GM19193 (cell line): ENCODE measurements around the gene ZNF423.

Experiments used
- POLR2A ChIP-seq: IDR thresholded peaks from 4 replicates; pipeline ENCODE4 v1.6.1; 2011; ENCODE audit not compliant: insufficient read depth, insufficient read length; ENCODE audit errors: extremely low read depth

The ZNF423 gene

DNA sequence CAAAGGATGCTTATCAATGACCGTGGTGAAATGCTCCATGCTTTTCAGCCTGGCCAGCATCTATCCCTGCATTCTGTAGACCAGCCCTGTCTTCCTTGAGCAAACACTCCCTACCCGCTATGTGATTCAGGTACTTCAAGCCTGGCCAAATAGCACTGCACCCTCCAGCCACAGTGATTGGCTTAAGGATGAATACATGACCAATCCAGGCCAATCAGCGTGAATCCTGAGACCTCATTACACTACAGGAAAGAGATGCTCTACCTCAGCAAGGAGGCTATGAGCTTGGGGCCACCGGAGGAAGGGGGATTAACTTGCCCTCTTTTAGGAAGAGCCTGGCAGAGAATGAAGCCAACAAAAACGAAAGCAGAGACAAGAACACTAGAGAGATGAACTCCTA lies 162.5 kb downstream of the ZNF423 start:
- no peak for TF ChIP-seq POLR2A

DNA sequence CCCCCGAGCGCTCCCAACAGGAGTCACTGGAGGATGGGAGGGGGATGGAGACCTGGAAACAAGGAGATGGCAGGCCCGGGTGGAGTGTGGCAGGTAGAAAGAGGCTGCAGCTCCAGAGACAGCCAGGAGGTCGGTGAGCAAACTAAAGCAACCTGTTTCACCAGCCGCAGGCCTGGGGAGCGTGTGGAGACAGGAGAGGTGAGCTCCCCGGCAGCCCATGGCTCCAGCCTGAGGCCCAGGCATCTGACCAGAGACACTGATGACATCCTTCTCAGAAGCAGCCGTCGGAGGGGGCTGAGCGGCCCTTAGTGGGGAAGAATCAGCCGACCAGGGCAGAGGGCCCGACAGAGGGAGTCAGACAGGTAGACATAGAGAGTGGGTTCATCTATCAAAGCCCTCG lies 165.1 kb downstream of the ZNF423 start:
- no peak for TF ChIP-seq POLR2A

DNA sequence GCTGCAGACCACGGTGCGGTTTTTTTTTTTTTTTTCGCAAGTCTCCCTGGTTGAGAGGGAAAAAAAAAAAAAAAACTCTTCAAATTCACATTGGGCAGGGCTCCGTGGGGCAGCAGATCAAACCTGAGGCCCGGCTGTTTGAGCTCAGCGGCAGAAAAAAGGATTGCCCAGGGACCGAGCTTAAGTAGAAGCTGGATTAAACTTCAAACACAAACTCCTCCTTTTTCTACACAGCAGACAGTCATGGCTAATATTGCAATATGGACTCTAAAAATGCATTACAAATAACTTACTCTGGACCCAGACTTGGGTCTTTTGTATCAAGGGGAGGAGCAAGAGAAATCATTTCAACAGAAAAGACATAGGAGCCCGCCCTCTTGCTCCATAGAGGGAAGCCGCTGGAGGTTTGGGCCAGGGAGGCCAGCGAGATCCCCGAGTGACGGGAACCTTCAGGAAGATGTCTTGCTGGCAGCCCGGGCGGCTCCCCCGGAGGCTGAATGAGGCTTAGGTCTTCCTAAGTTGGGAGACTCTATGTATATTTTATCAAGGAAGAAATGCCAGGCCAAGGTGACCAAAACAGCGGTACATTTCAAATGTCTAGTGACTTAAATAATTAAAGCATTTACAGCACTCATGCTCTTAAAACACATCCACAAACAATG lies 167.7 kb downstream of the ZNF423 start:
- TF ChIP-seq POLR2A, result no peak

- no peak for TF ChIP-seq POLR2A
Observed at GRCh38 chr16:49687476-49688002, 168.4 kb downstream of the ZNF423 start.

GRCh38 chr16:49684696-49685095 lies 171.2 kb downstream of the ZNF423 start:
- no peak for TF ChIP-seq POLR2A

DNA sequence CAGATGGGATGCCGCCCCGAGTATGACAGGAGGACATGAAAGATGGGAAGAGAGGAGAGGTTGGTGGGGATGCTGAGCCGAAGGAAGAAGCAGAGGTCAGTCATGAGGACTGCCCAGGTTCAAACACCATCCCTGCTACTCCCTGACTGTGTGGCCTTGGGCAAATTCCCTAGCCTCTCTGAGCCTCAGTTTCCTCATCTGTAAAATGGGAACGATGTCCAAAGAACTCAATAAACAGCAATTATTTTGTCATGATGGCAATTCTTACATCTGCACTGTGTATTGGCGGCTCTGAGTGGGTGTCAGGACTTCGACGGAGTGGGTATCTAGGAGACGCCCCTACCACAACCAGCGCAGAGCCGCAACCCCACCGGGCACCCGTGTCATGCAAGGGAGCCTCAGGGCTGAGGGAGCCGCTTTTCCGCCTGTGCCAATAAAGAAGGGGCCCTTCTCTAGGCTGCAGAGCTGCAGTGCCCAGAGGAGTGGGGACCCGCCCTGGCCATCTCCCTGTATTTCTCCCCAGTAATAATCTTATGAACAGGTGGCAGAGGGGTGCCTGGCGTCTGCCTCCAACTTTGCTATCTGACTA lies 173.2 kb downstream of the ZNF423 start:
- no peak for TF ChIP-seq POLR2A

DNA sequence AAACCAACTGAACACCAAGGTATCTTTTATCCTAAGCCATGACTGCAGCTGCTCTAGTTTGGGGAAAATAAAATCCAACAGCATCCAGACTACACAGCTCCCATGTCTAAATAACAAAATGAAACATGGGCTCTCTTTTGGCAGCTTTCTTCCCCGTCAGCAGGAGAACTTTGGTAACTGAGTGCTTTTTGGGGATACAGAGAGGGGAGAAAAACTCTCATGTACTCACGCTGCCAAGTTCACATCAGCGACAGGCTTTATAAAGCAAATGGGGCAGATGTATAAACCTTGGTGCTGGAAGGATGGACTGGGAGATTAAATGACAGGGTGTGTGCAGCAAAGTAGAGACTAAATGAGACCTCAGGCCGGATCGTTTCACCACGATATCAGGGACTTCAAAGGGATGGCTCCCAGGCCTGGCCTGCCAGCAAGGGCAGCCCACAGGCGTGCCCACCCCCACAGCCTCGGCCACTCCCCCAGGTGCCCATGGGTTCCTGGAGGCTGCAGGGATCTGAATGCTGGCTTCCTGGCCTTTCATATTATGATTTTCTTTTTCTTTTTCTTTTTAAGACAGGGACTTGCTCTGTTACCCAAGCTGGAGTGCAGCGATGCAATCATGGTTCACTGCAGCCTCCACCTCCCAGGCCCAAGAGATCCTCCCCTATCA lies 174.6 kb downstream of the ZNF423 start:
- no peak for TF ChIP-seq POLR2A

DNA sequence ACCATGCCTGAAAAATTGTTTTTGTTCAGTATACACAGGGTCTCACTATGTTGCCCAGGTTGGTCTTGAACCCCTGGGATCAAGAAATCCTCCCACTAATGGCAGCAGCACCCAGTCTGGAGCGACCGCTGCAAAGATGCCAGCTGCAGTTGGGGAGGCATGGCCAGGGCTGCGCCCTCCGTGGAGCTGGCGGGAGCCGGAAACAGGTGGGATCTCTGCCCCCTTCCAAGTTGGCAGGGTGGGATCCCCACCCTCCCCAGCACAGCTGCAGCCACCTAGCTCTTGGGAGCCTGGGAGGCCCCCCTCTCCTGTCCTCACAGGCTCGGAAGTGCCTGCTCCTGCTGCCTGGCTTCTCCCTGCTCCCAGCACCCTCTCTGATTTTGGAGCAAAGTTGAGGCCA lies 176.8 kb downstream of the ZNF423 start:
- no peak for TF ChIP-seq POLR2A

DNA sequence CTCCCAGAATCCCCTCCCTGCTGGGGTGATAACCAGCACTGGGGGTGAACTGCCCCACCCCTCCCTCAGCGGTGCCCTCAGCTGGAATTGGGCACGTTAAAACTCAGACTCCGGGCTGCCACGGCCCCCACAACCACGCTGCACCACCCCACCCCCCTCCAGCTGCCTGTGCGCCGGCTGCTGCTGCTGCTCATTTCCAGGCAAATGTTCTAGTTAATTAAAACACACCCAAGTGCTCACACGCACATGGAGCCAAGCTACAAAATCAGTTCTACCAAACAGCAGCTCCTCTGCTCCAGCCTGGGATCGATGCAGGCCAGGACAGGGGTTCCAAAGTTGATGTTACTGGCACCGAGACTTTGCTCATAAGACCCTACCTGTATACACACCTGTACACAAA lies 180.5 kb downstream of the ZNF423 start:
- TF ChIP-seq POLR2A, result no peak

DNA sequence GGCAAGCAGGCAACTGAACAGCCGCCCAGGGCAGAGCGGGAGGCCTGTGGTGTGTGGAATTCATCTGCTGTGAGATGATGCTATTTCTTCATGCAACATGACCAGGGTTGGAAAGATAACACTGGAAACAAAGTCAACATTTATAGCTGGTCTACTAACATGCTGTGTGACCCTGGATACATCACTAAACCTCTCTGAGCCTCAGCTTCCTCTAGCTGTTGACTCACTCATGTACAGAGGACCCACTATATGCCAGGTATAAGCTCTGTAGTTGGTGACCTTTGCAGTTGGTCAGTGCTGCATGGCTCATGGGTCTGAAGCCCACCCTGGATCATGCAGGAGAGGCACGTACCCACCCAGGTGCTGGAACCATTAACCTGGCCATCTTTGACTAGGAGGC lies 180.9 kb downstream of the ZNF423 start:
- TF ChIP-seq POLR2A, result no peak

- no peak for TF ChIP-seq POLR2A
Observed at GRCh38 chr16:49674351-49674851, 181.5 kb downstream of the ZNF423 start.

DNA sequence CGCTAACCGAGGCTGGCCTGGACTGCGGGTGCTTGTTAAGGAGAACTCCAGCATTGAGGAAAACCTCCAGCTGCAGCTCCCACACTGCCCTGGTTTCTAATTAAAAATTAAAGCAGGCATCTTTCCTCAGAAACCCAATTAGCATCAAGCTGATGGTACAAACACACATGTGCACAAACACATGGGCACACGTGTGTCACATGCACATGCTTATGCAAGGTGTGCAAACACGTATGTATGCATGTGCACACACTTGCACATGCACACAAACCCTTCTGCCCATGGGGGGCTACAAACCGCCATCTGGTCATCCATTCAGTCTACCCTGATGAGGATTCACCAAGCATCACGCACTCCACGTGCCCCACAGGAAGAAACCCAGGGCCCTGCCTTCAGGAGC lies 182.5 kb downstream of the ZNF423 start:
- TF ChIP-seq POLR2A, result no peak

- TF ChIP-seq POLR2A, result no peak
Observed at GRCh38 chr16:49672753-49673152, 183.2 kb downstream of the ZNF423 start.

- TF ChIP-seq POLR2A, result no peak
Observed at GRCh38 chr16:49671333-49671732, 184.6 kb downstream of the ZNF423 start.

- no peak for TF ChIP-seq POLR2A
Observed at GRCh38 chr16:49670627-49671026, 185.3 kb downstream of the ZNF423 start.

DNA sequence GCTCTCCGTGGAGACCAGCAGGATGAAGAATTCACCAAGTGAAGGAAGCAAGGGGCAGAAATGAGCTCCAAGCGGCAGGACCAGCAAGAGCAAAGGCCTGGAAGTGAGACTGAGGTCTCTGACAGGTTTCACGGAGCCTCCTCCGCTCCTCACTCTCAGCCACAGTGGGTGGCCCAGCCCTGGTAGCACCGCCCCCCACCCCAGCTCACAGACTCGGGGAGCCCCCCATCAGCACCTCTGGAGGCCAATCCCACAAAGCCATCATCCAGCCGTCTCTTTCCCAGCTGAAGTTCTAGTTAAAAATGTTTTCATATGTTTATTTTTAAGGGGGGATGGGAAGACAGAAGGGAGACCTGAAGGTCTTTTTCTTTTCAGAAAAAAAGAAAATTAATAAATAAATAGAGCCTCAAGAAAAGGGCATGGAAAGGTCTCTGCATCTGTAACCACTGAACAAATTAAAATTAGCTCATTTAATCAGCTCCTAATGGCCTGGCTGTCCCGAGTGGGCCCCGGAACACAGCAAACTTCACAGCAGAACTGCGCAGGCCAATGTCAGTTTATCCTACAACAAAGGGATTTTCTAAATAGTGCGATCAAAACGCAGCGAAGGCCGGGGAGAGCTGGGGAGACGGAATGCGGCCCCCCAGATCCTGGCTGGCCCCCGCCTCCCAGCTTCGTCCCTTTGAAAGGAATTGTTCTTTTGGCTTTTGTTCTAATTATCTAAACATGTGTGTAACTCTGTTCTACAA lies 190.3 kb downstream of the ZNF423 start:
- no peak for TF ChIP-seq POLR2A
